IMR-90 (cell line): ENCODE data around the gene SLC6A9. TPM values are rescaled to one million over a fixed set of nuclear protein-coding genes. Genes with fewer than 3 reads are reported as not detected.

Source experiments
- MAZ ChIP-seq: IDR thresholded peaks from 2 replicates; pipeline ENCODE4 v1.6.1; 2012; ENCODE audit warnings: low read depth, mild to moderate bottlenecking, low read length, improper control_type of control experiment, moderate library complexity, borderline replicate concordance
- NFE2L2 ChIP-seq: fragments of 150-350 bp; IDR thresholded peaks from 2 replicates; pipeline ENCODE4 v1.6.1; 2016; ENCODE audit warnings: low read depth, mild to moderate bottlenecking, low read length
- RAD21 ChIP-seq: IDR thresholded peaks from 2 replicates; pipeline ENCODE4 v1.6.1; 2012; ENCODE audit warnings: low read length, improper control_type of control experiment
- RFX5 ChIP-seq: IDR thresholded peaks from 2 replicates; pipeline ENCODE4 v1.8.0; 2012; ENCODE audit warnings: low read depth, mild to moderate bottlenecking, low read length, moderate library complexity
- polyA plus RNA-seq, 3 experiments: library from polyadenylated mRNA; depleted of rRNA; stranded (reverse); fragments of >200 nt; gene quantifications; 2 replicates each; pipeline ENCODE4 v1.2.3, GENCODE V29; 2012; ENCODE audit warnings: low replicate concordance in 1 of 3
- total RNA-seq: library from RNA; depleted of rRNA; stranded (reverse); fragments of >200 nt; gene quantifications from 2 replicates; pipeline ENCODE4 v1.2.3, GENCODE V29; 2012
- TF ChIP-seq, protein P1 (sequence below): fragments of 150-350 bp; IDR thresholded peaks from 2 replicates; pipeline ENCODE4 v1.6.1; 2016; ENCODE audit warnings: low read depth, mild to moderate bottlenecking, low read length, moderate library complexity, borderline replicate concordance

Gene SLC6A9
- total and polyA plus RNA-seq, 2 of the 4 experiments (the other 2 are of a cell fraction), result 2.0 to 6.6 TPM

DNA sequence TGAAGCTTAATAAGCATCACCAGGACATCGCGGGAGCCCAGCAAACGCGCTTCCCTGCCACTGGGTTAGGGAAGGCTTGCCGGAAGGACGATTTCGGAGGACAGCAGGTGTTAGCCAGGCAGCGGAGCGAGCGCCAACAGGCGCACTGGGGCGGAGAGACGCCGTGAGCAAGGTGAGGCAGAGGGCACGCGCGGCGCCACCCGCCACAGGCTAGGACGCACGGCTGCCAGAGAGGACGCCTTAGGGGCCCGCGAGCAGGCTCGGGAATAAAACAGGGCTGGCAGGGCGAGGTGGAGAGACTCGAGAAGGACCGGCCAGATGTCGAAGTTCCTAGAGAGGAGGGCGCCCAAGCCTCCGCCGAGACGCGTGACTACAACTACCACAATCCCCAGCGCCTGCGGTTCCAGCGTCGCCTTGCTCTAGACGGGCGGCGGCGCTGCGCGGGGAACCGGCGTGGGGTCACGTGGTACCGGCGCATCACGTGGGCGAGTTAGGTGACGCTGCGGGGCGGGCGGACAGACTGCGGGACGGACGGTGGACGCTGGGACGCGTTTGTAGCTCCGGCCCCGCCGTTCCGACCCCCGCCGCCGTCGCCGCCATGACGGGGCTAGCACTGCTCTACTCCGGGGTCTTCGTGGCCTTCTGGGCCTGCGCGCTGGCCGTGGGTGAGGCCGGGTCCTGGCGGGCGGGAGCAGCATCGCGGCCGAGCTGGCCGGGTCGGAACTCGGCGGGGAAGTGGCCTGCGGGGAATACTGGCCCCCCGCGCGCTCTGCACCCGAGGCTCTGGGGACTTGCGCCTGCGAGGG lies 56.6 kb downstream of the SLC6A9 start, which contains the start of gene ATP6V0B (continued):
- TF ChIP-seq NFE2L2 (no peak), RFX5 (no peak), RAD21 (no peak), MAZ (peak; percentile 19; the same call in 1 of the 2 replicates)
- TF ChIP-seq, protein P1, sequence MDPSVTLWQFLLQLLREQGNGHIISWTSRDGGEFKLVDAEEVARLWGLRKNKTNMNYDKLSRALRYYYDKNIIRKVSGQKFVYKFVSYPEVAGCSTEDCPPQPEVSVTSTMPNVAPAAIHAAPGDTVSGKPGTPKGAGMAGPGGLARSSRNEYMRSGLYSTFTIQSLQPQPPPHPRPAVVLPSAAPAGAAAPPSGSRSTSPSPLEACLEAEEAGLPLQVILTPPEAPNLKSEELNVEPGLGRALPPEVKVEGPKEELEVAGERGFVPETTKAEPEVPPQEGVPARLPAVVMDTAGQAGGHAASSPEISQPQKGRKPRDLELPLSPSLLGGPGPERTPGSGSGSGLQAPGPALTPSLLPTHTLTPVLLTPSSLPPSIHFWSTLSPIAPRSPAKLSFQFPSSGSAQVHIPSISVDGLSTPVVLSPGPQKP, result no peak
